HepG2 (cell line): ENCODE data around the gene BIN1. TPM values are rescaled to one million over a fixed set of nuclear protein-coding genes. Genes with fewer than 3 reads are reported as not detected.

ENCODE experiments used
- ARHGAP35 ChIP-seq: sonication (generic); formaldehyde crosslinking; IDR thresholded peaks from 2 replicates; pipeline ENCODE4 v1.9.0; 2022; ENCODE audit warnings: mild to moderate bottlenecking, inconsistent platforms, moderate library complexity, missing genetic modification reagents, borderline replicate concordance
- BCL6 ChIP-seq: IDR thresholded peaks from 2 replicates; pipeline ENCODE4 v1.6.1; 2016; ENCODE audit warnings: missing genetic modification reagents, missing compliant biosample characterization
- CBX1 ChIP-seq: IDR thresholded peaks from one replicate; pipeline ENCODE4 v1.6.1; 2016; ENCODE audit warnings: antibody characterized with exemption, low read depth
- CBX5 ChIP-seq: sonication (generic); formaldehyde crosslinking; IDR thresholded peaks from 2 replicates; pipeline ENCODE4 v1.4.0; 2020; ENCODE audit warnings: missing genetic modification reagents, borderline replicate concordance
- CCDC6 ChIP-seq: sonication (generic); formaldehyde crosslinking; IDR thresholded peaks from 2 replicates; pipeline ENCODE4 v1.8.1; 2022; ENCODE audit warnings: mild to moderate bottlenecking, missing genetic modification reagents, moderate library complexity
- EHMT2 ChIP-seq: fragments of 200-600 bp; sonication (generic); IDR thresholded peaks from 2 replicates; pipeline ENCODE4 v1.7.0; 2017; ENCODE audit warnings: antibody characterized with exemption, low read depth, low read length, borderline replicate concordance
- ELF4 ChIP-seq: sonication (generic); formaldehyde crosslinking; IDR thresholded peaks from 2 replicates; pipeline ENCODE4 v1.5.0; 2020; ENCODE audit warnings: missing genetic modification reagents, mild to moderate bottlenecking, moderate library complexity, borderline replicate concordance
- HMG20A ChIP-seq: IDR thresholded peaks from 2 replicates; pipeline ENCODE4 v1.6.1; 2016; ENCODE audit warnings: borderline replicate concordance
- PHF21A ChIP-seq: sonication (generic); formaldehyde crosslinking; IDR thresholded peaks from 2 replicates; pipeline ENCODE4 v1.5.0; 2020; ENCODE audit warnings: mild to moderate bottlenecking, missing genetic modification reagents
- POLR2AphosphoS5 ChIP-seq: IDR thresholded peaks from 2 replicates; pipeline ENCODE4 v1.6.1; 2012; ENCODE audit warnings: low read depth, low read length
- SMARCC2 ChIP-seq: fragments of 450-650 bp; IDR thresholded peaks from 2 replicates; pipeline ENCODE4 v1.6.1; 2017; ENCODE audit warnings: antibody characterized with exemption, mild to moderate bottlenecking
- SRF ChIP-seq: IDR thresholded peaks from 2 replicates; pipeline ENCODE4 v1.6.1; 2011; ENCODE audit warnings: mild to moderate bottlenecking, low read depth, low read length, moderate library complexity
- ZFP91 ChIP-seq: sonication (generic); formaldehyde crosslinking; IDR thresholded peaks from 2 replicates; pipeline ENCODE4 v1.9.0; 2022; ENCODE audit warnings: missing genetic modification reagents, mild to moderate bottlenecking, borderline replicate concordance
- ZFY ChIP-seq: sonication (generic); formaldehyde crosslinking; IDR thresholded peaks from 2 replicates; pipeline ENCODE4 v1.4.0; 2020; ENCODE audit warnings: missing genetic modification reagents
- ZNF124 ChIP-seq: sonication (generic); formaldehyde crosslinking; IDR thresholded peaks from 2 replicates; pipeline ENCODE4 v1.4.0; 2020; ENCODE audit warnings: missing genetic modification reagents
- ZNF276 ChIP-seq: sonication (generic); formaldehyde crosslinking; IDR thresholded peaks from 2 replicates; pipeline ENCODE4 v1.4.0; 2020; ENCODE audit warnings: mild to moderate bottlenecking, low read depth, missing genetic modification reagents
- ZNF460 ChIP-seq: sonication (generic); formaldehyde crosslinking; IDR thresholded peaks from 2 replicates; pipeline ENCODE4 v1.5.1; 2020; ENCODE audit warnings: missing genetic modification reagents, mild to moderate bottlenecking, borderline replicate concordance
- ZNF574 ChIP-seq: sonication (generic); formaldehyde crosslinking; IDR thresholded peaks from 2 replicates; pipeline ENCODE4 v1.4.0; 2020; ENCODE audit warnings: missing genetic modification reagents
- ZNF773 ChIP-seq: sonication (generic); formaldehyde crosslinking; IDR thresholded peaks from 2 replicates; pipeline ENCODE4 v1.4.0; 2020; ENCODE audit warnings: missing genetic modification reagents, borderline replicate concordance
- ZSCAN20 ChIP-seq: sonication (generic); formaldehyde crosslinking; IDR thresholded peaks from 2 replicates; pipeline ENCODE4 v1.4.0; 2020; ENCODE audit warnings: missing genetic modification reagents, mild to moderate bottlenecking, borderline replicate concordance
- polyA plus RNA-seq, 8 experiments: library from polyadenylated mRNA; depleted of rRNA in 3 of 8; stranded (reverse) in 7 of 8; unstranded in 1 of 8; fragments of >200 nt; fragmentation: Illumina TruSeq in 4 of 8; extraction: Trizol in 4 of 8; gene quantifications; 2 replicates each; pipeline versions ENCODE4 v1.2.1 to v1.2.3, GENCODE V29; 2011 to 2016; ENCODE audit warnings: low read depth in 4 of 8, missing spikeins in 1 of 8, mixed read lengths in 1 of 8; ENCODE audit not compliant: insufficient read depth in 1 of 8
- total RNA-seq, 5 experiments: library from RNA; depleted of rRNA; stranded (reverse); fragments of >200 nt; fragmentation: Illumina TruSeq; extraction: Trizol; gene quantifications; 2 replicates each; pipeline ENCODE4 v1.2.3, GENCODE V29; 2016; ENCODE audit warnings: low read depth in 1 of 5
- TF ChIP-seq, protein P1 (sequence below): IDR thresholded peaks from 2 replicates; pipeline ENCODE4 v1.6.1; 2016
- TF ChIP-seq, protein P2 (sequence below): sonication (generic); formaldehyde crosslinking; IDR thresholded peaks from 2 replicates; pipeline ENCODE4 v1.4.0; 2020; ENCODE audit warnings: missing genetic modification reagents

The BIN1 gene
- total and polyA plus RNA-seq, 2 of the 13 experiments (the other 11 are each of a cell fraction or from before 2014, with no cell fraction given): 0.93 to 1.2 TPM

GRCh38 chr2:127106991-127107621 is at the start of gene BIN1 (continued):
- TF ChIP-seq HMG20A (CRISPR knock-in tag): no peak
- no peak for TF ChIP-seq CBX1
- TF ChIP-seq, protein P1, sequence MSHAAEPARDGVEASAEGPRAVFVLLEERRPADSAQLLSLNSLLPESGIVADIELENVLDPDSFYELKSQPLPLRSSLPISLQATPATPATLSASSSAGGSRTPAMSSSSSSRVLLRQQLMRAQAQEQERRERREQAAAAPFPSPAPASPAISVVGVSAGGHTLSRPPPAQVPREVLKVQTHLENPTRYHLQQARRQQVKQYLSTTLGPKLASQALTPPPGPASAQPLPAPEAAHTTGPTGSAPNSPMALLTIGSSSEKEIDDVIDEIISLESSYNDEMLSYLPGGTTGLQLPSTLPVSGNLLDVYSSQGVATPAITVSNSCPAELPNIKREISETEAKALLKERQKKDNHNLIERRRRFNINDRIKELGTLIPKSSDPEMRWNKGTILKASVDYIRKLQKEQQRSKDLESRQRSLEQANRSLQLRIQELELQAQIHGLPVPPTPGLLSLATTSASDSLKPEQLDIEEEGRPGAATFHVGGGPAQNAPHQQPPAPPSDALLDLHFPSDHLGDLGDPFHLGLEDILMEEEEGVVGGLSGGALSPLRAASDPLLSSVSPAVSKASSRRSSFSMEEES (CRISPR knock-in tag): no peak
- TF ChIP-seq ZFY (CRISPR knock-in tag): peak; percentile 17; the same call in 1 of the 2 replicates
- TF ChIP-seq BCL6 (CRISPR knock-in tag): peak; percentile 20; the same call in 1 of the 2 replicates
- TF ChIP-seq ZSCAN20 (CRISPR knock-in tag): 0 out of 2 replicates have a peak, but pooled peaks have one; percentile 49
- 0 out of 2 replicates have a peak, but pooled peaks have one; percentile 28 for TF ChIP-seq ZNF574 (CRISPR knock-in tag)
- no peak for TF ChIP-seq PHF21A (CRISPR knock-in tag)
- TF ChIP-seq CCDC6: 0 out of 2 replicates have a peak, but pooled peaks have one; percentile 49
- TF ChIP-seq SMARCC2: no peak
- TF ChIP-seq, protein P2, sequence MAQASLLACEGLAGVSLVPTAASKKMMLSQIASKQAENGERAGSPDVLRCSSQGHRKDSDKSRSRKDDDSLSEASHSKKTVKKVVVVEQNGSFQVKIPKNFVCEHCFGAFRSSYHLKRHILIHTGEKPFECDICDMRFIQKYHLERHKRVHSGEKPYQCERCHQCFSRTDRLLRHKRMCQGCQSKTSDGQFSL (CRISPR knock-in tag): no peak
- TF ChIP-seq CBX5 (CRISPR knock-in tag): no peak
- TF ChIP-seq POLR2AphosphoS5: no peak
- no peak for TF ChIP-seq ZNF124 (CRISPR knock-in tag)
- peak; percentile 91 for TF ChIP-seq ZFP91 (CRISPR knock-in tag)
- TF ChIP-seq ELF4 (CRISPR knock-in tag): no peak
- TF ChIP-seq ARHGAP35 (CRISPR knock-in tag): no peak
- TF ChIP-seq ZNF773 (CRISPR knock-in tag): 0 out of 2 replicates have a peak, but pooled peaks have one; percentile 15
- TF ChIP-seq ZNF460 (CRISPR knock-in tag): no peak
- no peak for TF ChIP-seq SRF
- TF ChIP-seq ZNF276: no peak
- no peak for TF ChIP-seq EHMT2
